Measurements from ENCODE around the gene CAMKMT. TPM values are rescaled to one million over a fixed set of nuclear protein-coding genes. Genes with fewer than 3 reads are reported as not detected.

CAMKMT gene
- total RNA-seq: 10 to 100 TPM; 12.0 to 12.6 TPM
- long read RNA-seq, donor 1, partial matches to known transcripts: 0 of 2 reads
- long read RNA-seq, donor 1, other reads (novel, unspliced or antisense): 2 of 2 reads
- long read RNA-seq, donor 2, partial matches to known transcripts: 0 of 12 reads
- long read RNA-seq, donor 2, other reads (novel, unspliced or antisense): 11 of 12 reads

- intact Hi-C loops (cut with DNase I): no loop called here
- DNase-seq (ENCODE audit: low spot score): peak; percentile 100
These were observed at the start of gene CAMKMT, which contains the start of gene PREPL for GRCh38 chr2:44361330-44362206. Gene CAMKMT, plus strand, starts transcription at chr2:44361947. Gene PREPL, minus strand, starts transcription at chr2:44361494. Its CDS starts 15,152 bp downstream, at chr2:44346342.

GRCh38 chr2:44314362-44314761 is 47.4 kb upstream of the CAMKMT start:
- intact Hi-C loops (cut with DNase I): no loop called here
- no peak for DNase-seq (ENCODE audit: low spot score)

GRCh38 chr2:44315945-44316344 is 45.8 kb upstream of the CAMKMT start:
- no peak for DNase-seq (ENCODE audit: low spot score)
- intact Hi-C loops (cut with DNase I): no loop called here

- no peak for DNase-seq (ENCODE audit: low spot score)
- intact Hi-C loops (cut with DNase I): no loop called here
These were observed 40.9 kb upstream of the CAMKMT start for GRCh38 chr2:44320832-44321231.

- intact Hi-C loops (cut with DNase I): no loop called here
- DNase-seq (ENCODE audit: low spot score): no peak
These were observed 40.4 kb upstream of the CAMKMT start for GRCh38 chr2:44321360-44321759.

- intact Hi-C loops (cut with DNase I): no loop called here
- DNase-seq (ENCODE audit: low spot score): no peak
These were observed 36.7 kb upstream of the CAMKMT start for GRCh38 chr2:44324971-44325426.

- intact Hi-C loops (cut with DNase I): no loop called here
- no peak for DNase-seq (ENCODE audit: low spot score)
These were observed 35.9 kb upstream of the CAMKMT start for GRCh38 chr2:44325897-44326296.

GRCh38 chr2:44326548-44327264 is 35.0 kb upstream of the CAMKMT start:
- no peak for DNase-seq (ENCODE audit: low spot score)

GRCh38 chr2:44328750-44329149 is 33.0 kb upstream of the CAMKMT start:
- intact Hi-C loops (cut with DNase I): no loop called here
- DNase-seq (ENCODE audit: low spot score): no peak

More at GRCh38 chr2:44326548-44327264, 35.0 kb upstream of the CAMKMT start:
- intact Hi-C loops (cut with DNase I): no loop called here

GRCh38 chr2:44329343-44329742 is 32.4 kb upstream of the CAMKMT start:
- intact Hi-C loops (cut with DNase I): no loop called here
- DNase-seq (ENCODE audit: low spot score): no peak

GRCh38 chr2:44330801-44331200 is 30.9 kb upstream of the CAMKMT start:
- intact Hi-C loops (cut with DNase I): loop anchor here in 1 of 2 donors (1.0 kb wide), 1 partner anchor 16 kb away; no protein-coding TSS in a partner anchor
- no peak for DNase-seq (ENCODE audit: low spot score)

GRCh38 chr2:44333994-44334393 is 27.8 kb upstream of the CAMKMT start:
- DNase-seq (ENCODE audit: low spot score): no peak
- intact Hi-C loops (cut with DNase I): no loop called here

GRCh38 chr2:44335806-44336538 is 25.8 kb upstream of the CAMKMT start:
- intact Hi-C loops (cut with DNase I): no loop called here
- DNase-seq (ENCODE audit: low spot score): no peak

- no peak for DNase-seq (ENCODE audit: low spot score)
- intact Hi-C loops (cut with DNase I): no loop called here
These were observed 18.9 kb upstream of the CAMKMT start for GRCh38 chr2:44342854-44343253.

GRCh38 chr2:44347526-44347925 is 14.2 kb upstream of the CAMKMT start:
- DNase-seq (ENCODE audit: low spot score): no peak

GRCh38 chr2:44348400-44348799 is 13.3 kb upstream of the CAMKMT start:
- DNase-seq (ENCODE audit: low spot score): no peak
- intact Hi-C loops (cut with DNase I): no loop called here

More at GRCh38 chr2:44347526-44347925, 14.2 kb upstream of the CAMKMT start:
- intact Hi-C loops (cut with DNase I): loop anchor here in 1 of 2 donors (1.0 kb wide), 1 partner anchor 17 kb away; no protein-coding TSS in a partner anchor

- no peak for DNase-seq (ENCODE audit: low spot score)
- intact Hi-C loops (cut with DNase I): no loop called here
These were observed 12.2 kb upstream of the CAMKMT start for GRCh38 chr2:44349506-44349905.

GRCh38 chr2:44351088-44351487 is 10.7 kb upstream of the CAMKMT start:
- intact Hi-C loops (cut with DNase I): no loop called here

GRCh38 chr2:44351676-44352075 is 10.1 kb upstream of the CAMKMT start:
- no peak for DNase-seq (ENCODE audit: low spot score)
- intact Hi-C loops (cut with DNase I): no loop called here

More at GRCh38 chr2:44351088-44351487, 10.7 kb upstream of the CAMKMT start:
- DNase-seq (ENCODE audit: low spot score): no peak

Data from posterior vena cava (tissue), 2 donors.